EH (cell line): ENCODE data around the gene TOMM34.

Experiments
- DNase-seq: peaks from one replicate; pipeline ENCODE4 v3.0.0-alpha.2; 2015; ENCODE audit warnings: low read depth

TOMM34 gene

DNA sequence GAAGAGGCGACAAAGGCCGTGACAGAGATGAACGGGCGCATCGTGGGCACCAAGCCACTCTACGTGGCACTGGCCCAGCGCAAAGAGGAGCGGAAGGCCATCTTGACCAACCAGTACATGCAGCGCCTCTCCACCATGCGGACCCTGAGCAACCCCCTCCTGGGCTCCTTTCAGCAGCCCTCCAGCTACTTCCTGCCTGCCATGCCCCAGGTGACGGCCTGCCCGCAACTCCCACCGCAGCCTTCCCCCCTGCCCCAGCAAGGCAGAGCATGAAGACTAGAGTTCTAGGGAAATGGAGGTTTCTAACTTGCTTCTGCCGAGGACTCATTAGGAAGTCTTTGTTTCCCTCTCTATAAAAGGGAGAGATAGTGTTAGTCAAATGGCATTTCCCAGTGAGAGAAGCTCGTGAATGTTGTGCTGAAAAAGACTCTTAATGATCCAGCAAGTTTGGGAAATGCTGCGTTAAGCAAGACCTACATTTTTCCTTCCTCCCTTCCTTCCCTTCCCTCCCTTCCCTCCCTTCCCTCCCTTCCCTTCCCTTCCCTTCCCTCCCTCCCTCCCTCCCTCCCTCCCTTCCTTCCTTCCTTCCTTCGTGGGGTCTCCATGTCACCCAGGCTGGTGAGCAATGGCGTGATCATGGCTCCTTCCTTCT lies 29.6 kb downstream of the TOMM34 start:
- DNase-seq, result no peak

DNA sequence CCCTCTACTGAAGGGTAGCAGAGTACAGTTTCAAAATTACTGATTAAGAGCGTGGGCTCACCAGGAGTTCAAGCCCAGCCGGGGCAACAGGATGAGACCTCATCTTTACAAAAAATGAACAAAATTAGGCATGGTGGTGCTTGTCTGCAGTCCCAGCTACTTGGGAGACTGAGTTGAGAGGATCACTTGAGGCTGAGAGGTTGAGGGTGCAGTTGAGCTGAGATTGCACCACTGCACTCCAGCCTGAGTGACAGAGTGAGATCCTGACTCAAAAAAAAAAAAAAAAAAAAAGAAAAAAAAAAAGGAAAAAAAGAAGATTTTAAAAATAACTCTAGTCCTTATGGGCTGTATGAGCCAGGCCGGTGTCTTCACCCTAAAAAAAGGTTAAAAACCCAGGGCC lies 31.6 kb downstream of the TOMM34 start:
- DNase-seq, result no peak

DNA sequence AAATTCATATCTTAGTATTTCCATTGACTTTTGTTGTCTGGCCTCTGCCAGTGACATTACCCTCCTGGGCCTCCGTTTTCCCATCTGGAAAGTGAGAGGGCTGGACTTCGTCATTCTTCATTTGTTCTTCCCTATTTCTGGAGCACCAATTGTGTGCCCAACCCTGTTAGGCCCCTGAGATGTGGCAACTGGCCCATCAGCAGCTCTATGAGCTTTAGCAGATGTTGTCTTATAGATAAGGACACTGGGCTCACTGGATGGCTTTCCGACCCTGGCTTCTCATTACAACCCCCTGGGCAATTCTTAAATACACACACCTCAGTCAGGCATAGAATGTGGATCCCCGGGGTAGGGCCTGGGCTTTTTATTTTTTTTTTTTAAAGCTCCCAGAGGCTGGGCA lies 35.7 kb downstream of the TOMM34 start:
- no peak for DNase-seq

DNA sequence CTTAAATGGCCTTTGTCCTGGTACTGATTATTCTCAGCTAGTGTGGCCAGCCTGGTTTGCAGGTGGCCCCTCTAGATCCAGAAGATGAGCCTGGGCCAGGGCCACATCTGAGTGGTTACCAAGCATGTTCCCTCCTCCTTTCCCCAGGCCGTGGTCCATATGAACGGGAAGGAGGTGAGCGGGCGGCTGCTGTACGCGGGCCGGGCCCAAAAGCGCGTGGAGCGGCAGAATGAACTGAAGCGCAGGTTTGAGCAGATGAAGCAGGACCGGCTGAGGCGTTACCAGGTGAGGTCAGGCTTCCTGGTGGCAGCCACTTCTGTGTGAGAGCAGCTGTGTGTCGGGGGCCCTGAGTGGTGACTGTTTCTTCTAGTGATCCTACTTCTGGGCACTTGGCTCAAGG lies 38.8 kb downstream of the TOMM34 start:
- no peak for DNase-seq

DNA sequence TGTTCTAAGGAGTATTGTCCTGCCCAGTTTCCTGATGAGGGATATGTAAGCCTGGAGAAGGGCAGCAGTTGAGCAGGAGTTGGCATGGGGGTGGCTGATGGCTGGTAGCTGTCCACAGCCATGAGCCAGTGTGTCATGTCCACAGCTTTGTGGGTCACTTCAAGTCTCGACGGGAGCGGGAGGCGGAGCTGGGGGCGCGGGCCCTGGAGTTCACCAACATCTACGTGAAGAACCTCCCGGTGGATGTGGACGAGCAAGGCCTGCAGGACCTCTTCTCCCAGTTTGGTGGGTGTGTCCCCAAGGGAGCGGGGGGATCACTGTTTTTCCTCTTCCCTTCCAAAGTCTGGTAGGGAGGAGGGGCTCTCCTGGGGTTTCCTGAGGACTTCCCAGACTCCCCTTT lies 41.4 kb downstream of the TOMM34 start:
- DNase-seq, result no peak

DNA sequence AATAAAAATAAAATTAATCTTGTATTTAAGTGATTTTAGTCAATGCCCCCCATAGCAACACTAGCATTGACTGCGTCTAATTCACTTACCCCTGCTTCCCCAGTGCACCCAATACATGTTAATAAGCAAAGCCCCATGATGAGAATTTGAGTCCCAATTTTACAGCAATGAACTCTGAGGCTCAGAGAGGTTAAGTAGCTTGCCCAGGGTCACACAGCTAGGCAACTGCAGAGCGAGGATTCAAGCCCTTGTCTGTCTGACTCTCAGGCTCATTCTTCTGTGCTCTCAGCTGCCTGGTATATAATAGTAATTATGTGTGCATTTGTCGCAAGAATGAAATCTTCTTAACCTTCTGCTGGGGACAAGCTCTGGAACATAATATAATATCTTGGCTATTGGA lies 41.9 kb downstream of the TOMM34 start:
- DNase-seq, result no peak

DNA sequence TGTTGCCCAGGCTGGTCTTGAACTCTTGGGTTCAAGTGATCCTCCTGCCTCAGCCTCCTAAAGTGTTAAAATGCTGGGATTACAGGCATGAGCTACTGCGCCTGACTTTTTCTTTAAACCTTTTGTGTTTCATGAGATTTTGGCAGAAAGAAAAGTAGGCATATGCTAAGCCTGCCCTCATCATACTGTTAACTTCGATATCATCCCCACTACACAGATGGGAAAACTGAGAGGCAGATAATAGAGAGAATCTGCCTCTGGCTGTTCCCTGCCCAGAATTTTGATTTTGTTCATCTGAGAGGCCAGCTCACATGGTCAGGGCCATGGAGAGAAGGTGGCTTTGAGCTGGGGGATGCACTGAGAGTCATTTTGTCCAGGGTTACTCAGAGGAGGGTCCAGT lies 42.8 kb downstream of the TOMM34 start:
- DNase-seq, result no peak

DNA sequence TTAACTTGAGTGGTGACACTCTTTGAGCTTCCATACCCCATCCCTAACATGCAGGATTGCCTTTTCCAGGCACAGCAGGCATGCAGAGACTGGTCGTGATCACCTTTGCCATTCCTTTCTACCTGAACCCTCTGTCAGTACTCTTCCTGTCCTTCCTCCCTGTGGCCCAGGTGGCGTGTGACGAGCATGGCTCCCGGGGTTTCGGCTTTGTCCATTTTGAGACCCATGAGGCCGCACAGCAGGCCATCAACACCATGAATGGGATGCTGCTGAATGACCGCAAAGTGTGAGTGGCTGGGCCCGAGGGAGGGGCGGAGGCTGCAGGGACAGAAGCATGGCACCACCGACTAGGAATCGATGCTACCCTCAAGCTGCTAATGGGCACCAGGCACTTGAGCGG lies 43.6 kb downstream of the TOMM34 start:
- DNase-seq, result no peak

DNA sequence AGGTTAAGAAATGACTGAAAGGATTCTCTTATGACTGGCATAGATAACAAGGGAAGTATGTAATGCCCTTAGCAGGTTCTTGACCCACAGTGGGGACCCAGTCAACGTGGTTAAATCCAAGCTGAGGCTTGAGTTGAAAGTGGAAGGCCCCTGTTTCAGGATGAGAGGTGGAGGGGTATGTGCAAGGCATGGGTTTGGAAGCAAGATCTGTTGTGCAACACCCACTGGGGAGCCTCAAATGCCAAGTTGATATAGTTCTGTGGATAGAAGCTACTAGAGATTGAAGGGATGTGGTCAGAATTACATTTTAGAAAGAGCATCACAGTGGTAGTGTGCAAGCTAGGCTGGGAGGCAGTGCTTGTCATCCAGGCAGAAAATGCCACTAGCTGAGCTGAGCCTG lies 45.3 kb downstream of the TOMM34 start:
- no peak for DNase-seq

DNA sequence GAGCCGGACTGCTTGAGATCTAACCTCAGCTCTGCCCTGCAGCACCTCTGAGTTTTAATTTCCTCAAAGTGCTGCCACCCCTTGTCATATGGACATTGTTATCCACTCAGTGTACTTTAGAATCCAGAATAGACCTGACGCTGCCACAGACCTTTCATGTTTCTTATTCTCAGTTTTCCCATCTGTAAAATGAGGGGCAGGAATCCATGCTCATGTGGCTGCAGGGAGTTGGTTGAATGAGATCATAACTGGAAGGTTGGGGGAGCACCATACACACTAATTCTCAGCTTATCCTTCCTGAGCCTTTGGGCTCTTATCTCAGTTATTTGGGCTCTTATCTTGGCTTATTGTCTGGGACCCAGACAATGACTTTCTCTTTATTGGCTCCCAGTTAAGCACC lies 48.0 kb downstream of the TOMM34 start:
- DNase-seq, result no peak

DNA sequence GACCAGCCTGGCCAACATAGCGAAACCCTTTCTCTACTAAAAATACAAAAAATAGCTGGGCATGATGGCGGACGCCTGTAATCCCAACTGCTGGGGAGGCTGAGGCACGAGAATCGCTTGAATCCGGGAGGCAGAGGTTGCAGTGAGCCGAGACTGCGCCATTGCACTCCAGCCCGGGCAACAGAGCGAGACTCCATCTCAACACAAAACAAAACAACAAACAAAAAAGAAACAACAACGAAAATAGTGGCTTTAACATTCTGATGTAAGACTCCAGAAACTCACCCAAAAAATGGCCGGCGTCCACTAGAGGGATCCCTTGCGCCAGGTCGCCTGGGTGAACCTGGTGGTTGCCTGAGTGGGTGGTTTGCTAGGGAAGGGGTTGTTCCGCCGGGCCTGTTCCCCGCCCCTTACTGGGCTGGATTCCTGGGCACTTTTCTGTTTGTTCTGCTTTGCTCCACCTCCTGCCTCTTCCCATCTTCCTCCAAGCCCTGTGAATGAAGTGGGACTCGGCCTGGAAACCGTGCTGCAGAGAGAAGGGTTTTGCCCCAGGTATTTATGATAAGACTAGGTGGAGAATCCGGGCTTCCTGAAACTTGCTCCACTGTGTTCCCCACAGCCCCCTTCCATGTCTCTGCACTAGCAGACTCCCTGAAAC lies 48.8 kb downstream of the TOMM34 start:
- DNase-seq, result peak; percentile 65

DNA sequence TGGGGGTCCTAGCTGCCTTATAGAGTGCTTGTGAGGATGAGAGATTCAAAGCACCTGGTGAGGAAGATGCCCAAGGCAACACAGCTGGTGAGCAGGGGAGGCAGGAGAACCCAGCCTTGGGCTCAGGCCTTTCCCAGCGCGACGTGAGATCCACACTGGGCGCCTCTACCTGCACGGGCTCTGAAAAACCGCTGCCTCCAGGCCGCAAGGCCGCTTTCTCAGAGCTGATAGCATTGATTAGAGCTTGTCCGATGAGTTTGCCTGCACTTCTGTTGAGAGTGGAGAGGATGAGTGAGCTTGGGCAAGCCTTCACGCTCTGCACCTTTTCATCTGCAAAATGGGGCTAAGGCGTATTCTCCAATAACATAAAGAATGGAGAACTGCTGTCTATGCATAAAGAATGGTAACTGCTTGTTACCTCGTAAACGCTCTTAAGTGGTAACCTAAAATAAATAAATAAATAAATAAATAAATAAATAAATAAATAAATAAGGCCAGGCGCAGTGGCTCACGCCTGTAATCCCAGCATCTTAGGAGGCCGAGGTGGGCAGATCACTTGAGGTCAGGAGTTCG lies 49.4 kb downstream of the TOMM34 start:
- no peak for DNase-seq

DNA sequence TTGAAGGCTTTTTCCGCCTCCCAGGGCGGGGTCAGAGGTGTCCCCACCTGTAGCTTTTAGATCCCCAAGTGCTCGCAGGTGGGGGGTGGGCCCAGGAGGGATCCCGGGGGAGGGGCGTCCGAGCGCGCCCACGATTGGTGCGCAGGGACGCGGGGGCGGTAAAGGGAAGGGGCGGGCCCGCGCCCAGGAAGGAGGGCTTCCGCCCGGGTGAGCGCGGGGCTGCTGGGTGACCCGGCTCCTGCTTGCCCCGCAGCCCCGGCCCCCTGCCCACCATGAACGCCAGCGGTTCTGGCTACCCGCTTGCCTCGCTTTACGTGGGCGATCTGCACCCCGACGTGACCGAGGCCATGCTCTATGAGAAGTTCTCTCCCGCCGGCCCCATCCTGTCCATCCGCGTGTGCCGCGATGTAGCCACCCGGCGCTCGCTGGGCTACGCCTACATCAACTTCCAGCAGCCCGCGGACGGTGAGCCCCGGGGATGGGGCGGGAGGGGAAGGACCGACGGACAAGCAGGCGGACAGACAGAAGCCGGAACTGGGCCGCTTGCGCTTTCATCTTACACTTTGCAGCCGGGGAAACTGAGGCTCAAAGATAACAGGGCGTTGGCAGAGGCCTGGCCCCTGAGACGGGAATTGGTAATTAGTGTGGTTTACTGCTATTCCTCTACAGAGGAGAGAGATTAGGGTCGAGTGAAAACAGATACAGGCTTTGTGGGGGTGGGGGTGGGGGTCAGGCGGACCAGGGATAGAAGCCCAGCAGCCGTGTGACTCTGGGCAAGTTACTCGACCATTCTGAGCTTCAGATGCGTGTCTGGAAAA lies 50.1 kb downstream of the TOMM34 start, which contains the start of gene PABPC1L:
PABPC1L (plus strand) TSS at position 189 of the 818 bp plus-strand sequence; CDS start at position 273, 84 bp downstream.
- peak; percentile 70 for DNase-seq

DNA sequence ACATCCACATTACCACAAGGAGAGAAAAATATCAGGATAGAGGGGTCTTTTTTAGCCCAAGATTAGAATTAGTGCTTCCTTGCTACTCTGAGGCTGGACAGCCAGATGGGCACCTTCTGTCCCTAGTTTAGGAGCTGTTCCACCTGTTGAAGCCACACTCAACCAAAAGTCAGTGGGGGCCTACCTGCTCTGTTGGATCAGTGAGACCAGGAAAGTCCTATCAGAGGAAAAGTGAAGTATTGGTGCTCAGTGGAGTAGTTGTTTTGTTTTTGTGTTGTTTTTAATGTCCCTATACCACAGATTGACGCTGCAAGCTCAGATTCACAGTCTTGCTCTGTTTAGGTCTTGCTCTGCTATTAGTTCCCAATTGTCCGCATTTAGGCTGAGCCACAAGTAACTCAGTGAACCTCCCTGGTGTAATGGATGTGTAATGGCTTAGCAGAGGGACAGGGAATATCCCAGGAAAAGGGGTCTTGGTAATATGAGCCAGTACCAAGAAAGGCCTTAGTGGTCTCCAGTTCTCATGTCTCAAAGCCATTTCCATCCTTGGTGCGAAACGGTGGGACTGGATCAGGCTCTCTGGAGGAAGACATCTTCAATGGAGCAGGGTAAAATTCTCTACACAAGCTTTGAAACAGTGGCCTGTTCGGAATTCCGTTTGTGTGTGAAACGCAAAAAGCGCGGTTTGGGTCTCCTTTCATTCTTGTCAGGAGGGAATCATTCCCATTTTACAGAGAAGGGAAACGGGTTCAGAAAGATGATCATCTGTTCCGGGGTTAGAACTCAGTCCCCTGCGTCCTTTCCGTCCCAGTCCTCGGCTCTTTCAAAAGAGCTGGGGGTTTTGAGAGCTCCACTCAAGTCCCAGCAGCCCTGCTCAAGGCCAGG lies 51.0 kb downstream of the TOMM34 start:
- no peak for DNase-seq

DNA sequence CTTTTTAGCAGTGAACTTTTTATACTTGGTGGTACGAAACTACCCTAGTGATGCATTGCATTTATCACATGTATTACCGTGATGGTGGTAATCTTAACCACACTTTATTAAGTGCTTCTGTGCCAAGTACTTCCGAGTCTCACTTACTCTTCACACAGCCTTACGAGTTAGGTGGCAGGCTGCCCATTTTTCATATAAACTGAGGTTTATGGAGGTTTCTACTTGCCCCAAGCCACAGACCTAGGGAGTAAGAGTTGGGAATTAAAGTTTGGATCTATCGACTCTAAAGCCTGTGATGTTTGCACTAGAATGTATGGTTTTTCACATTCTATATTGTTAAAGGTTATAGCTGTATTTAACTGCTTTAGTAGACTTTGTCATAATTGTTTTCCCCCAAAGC lies 55.8 kb downstream of the TOMM34 start:
- DNase-seq, result no peak

DNA sequence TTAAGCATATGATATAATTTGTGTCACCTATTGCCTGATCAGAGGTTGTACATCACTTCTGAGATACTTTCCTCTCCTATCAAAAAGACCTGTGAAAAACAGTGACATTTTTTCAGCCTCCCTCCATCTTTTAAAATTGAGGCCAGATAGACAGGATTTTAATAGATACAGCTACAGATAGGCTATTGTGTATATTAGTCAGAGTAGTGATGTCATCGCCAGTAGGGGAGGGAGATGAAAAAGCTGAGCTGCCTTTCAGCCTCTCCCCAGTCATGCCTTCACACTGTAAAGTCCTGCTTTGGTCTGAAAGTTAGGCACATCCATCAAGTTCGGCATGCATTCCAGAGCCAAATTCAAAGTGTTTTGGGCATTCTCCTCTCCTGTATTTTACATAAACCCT lies 58.2 kb downstream of the TOMM34 start:
- DNase-seq, result peak; percentile 67

DNA sequence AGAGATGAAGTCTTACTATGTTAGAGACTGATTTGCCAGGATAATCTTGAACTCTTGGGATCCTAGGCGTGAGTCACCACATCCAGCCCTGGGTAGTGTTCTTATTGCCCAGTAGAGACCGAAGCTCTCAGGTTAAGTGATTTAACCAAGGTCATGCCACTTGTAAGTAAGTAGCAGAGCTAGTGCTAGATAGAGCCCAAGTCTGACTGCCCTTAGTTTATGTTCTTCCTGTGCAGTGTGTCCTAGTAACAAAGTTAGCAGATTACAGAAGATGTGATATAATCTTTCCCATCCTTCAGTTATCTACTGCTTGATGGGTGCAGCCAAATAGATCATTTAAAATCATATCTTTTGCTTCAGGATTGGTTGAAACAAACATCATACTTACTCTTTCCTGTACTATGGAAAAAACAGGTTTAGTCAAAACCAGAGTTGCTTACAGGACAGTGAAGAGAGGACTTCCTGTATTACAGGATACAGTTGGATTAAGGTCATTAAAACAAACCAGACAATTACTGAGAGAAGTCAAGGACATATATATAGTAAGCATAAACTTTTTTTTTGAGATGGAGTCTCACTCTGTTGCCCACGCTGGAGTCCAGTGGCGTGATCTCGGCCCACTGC lies 59.9 kb downstream of the TOMM34 start:
- DNase-seq, result no peak

DNA sequence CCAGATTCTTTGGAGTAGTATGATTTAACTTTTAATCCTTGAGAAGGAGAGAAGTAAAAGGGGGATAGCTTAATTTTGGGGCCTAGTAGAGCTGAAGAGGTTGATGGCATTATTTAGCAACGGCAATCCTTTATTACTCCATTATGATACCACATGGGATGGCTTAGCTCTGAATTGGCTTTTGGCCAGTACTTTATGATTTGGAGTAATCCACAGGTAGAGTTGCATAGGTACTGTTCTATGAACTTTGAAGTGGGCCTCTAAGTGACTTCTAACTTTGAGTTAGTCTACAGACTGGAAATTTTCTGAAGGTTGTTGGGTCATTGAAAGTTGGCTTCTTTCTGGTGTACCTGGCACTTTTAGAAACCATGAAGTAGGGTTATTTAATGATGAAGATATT lies 63.1 kb downstream of the TOMM34 start:
- DNase-seq, result no peak

DNA sequence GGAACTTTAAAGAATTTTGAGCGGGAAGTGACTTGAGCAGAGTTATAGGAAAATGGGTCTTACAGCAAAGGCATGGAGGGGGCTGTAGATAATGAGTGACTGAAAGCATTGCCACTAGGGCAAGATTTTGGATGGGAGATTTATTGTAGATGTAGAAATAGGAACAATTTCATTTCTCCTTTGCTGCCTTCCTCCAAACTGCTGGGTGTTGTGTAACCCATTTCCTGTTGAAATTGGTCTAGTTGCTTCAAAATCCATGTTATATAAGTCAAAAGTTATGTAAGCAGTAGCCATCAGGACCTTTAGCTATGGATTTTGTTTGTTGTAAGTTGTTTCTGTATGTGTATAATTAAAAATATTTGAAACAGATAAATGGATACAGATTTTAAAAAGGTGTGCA lies 63.6 kb downstream of the TOMM34 start:
- peak; percentile 44 for DNase-seq

DNA sequence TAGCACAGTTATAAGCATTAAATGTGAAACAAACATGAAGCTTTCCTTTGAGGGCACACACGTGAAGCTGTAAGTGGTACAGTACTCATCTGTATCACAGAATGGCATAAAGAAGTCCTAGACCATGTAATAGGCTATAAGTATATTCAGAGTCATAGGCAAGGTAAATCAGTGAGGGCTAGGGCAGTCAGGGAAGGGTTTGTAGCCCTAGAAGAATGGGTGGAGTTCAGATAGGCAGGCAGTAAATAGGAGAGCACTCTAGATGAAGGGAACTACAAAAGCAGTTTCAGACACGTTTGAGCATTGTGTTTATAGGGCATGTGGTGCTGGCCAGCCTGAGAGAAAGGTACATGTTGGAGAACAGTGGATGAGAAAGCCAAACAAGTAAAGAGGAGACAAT lies 65.2 kb downstream of the TOMM34 start:
- DNase-seq, result no peak
